Cardiac septum (tissue), 1 donor: ENCODE results near the gene LMO2. TPM values are rescaled to one million over a fixed set of nuclear protein-coding genes. Genes with fewer than 3 reads are reported as not detected.
"Not testable (repeated sequence)": the region's sequence is repeated elsewhere in the genome, so short reads cannot be mapped to it uniquely, and the experiment has no call there.

ENCODE experiments used
- DNase-seq: peaks from one replicate; pipeline ENCODE4 v3.0.0-alpha.2; 2020; ENCODE audit warnings: low spot score
- intact Hi-C: fragments of 100-400 bp; cut with DNase I; formaldehyde crosslinking; loops from one replicate; pipeline ENCODE4 v1.14.0; 2022
- long read RNA-seq: library from polyadenylated mRNA; unstranded; transcript quantifications from one replicate; pipeline ENCODE4 v2.0.0, GENCODE V29; 2021
- total RNA-seq: library from RNA; stranded (reverse); fragmentation: NEBNext Ultra II Directional; extraction: Animal tissue kit (Norgen Biotek cat#: 25700); gene quantifications from one replicate; pipeline ENCODE4 v1.2.1, GENCODE V29; 2021
- donor health status: DM: no; HTN: no; CAD: no.

The LMO2 gene
- total RNA-seq = 10.9 TPM
- long read RNA-seq, transcript LMO2-202 (3 exons, 1,687 nt) = major isoform, 15 of 32 reads
- long read RNA-seq, partial matches to known transcripts = 6 of 32 reads
- long read RNA-seq, other reads (novel, unspliced or antisense) = 9 of 32 reads

DNA sequence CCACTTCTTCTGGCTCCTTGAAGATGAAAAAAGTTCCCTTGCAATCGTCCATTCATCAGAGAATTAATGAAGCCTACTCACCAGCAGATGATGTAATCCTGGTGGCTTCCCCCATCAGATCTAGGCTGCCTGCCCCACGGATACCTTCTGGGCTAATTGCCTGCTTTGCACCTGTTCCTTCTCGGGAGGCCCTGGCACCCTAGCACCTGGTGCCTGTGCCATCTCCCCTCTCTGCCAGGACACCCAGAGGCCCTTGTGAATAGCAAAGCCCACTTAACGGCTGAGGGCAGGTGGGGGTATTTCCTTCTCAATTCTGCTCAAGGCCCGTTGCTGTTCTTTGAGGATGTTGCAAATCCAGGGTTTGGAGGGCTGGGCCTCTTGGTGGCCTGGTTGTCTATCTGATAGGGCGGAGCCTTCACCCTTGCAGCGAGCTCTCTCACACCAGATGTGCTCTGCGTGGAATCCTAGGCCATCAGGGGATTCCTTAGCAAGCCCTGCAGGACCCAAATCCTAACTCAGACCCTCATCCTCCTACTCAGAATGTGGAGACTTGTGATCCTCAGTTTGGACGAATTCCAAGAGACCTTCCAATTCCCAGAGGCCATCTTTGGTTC is at the start of gene LMO2:
TSS of gene LMO2 (minus strand) at position 363 of the 614 bp plus-strand sequence. CDS start 22,360 bp downstream, outside the sequence.
- no peak for DNase-seq
- intact Hi-C loops = no loop called here

DNA sequence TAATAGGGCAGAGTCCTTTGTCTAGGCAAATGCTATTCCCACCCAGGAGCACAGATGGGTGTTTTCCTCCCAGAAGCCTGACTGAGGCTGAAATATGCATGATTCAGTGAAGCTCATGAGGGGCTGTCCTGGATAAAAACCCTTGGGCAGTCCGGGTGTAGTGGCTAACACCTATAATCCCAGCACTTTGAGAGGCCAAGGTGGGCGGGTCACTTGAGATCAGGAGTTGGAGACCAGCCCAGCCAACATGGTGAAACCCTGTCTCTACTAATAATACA is 48.6 kb upstream of the LMO2 start:
- intact Hi-C loops = no loop called here

DNA sequence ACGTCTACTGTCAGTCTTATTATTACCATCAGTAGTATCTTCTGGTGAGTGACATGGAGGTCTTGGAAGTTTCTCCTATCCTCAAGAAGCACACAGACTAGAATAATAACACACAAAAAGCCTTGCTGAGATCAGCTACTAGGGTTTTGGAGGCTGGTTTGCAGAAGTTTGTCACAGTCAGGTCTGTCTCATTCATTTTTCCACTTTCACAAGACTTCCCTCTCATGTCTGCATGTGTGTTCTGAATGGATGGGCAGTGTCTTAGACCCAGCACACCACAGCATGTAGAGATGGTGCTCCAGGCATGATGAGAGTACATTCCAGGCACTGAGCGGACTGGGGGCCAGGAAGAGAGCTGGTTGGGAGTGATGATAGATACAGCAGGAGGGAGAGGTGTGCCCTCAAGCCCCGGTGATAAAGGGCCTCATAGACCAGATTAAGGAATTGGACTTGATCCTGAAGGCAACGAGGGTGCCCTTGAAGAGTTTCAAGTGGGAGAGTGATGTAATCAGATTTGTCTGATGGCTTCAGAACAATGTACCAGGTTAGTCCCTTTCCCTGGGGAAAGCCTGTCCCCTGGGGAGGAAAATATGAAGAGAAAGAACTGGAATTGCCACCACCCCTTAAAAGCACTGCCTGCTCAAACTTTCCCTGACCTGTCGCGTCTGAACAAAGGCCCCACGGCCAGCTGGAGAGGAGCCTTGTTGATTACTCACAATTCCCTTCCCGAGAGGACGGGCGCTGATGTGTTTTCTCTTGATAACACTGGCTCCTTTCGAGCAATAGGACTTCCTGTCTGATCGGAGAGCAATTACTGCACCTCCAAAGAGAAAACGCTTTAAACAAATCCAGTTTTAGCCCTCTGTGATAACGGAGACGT is 45.1 kb upstream of the LMO2 start:
- intact Hi-C loops = loop anchor here (2.0 kb wide), 1 partner anchor 66 kb away; no protein-coding TSS in a partner anchor
- peak; percentile 90 for DNase-seq

More for the DNA sequence above, 48.6 kb upstream of the LMO2 start:
- no peak for DNase-seq

DNA sequence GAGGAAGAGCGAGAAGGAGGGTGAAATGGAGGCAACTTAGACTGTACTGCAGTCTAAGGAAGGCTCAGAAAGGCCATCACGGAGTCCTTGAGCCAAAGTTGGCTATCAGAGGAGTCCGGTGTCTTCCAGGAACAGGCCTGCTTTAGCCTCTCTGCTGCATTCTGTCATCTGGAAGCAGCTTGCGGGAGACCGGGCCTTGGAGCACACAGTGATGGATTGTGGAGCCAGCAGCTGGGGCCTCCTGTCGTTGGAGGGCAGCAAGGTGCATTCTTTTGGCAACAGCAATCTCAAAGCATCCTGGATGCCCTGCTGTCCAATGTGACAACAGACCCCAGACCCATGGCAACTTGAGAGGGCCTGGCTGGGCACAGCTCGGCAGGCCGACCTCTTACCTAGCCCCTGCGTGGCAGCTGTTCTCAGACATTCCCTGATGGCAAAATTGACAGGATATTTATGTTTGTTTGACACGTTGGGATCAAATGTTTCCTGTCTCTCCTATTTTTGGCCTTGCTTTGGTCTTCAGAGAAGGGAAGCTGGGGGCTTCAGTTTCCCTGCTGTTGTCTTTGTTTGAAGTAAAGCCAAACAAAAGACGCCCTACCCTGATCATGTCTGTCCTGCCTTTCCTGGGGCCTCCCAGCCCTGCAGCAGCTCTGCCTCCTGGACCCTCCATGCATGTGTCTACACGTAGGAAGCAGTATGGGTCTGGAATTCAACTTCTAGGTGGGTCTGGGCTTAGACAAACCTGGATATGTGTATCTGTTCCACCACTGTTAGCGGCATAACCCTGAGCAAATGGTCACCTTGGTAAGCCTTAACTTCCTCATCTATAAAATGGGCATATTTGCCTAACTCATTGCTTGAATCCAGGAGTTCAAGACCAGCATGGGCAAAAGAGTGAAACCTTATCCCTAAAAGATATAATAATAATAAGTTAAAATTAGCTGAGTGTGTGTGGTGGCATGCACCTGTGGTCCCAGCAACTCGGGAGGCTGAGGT is 43.9 kb upstream of the LMO2 start:
- intact Hi-C loops = loop anchor here (2.0 kb wide), 1 partner anchor 65 kb away; no protein-coding TSS in a partner anchor
- no peak for DNase-seq

DNA sequence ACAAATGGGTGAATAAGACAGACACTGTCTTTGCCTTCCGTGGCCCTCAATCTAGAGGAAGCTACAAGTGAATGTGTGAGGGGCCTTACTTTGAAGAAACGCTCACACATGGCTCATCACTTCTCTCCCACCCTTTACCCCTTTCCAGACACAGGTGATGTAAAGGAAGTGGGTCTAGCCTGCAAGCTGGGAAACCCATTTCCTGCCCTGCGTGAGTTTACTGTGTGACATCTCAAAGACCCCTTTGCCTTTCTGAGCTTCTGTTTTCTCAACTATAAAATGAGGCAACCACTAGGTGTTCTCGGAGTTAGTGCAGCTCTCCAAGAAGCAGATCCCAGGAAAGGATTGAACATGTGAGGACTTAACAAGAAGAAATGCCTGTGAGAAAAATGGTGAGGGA is 43.1 kb upstream of the LMO2 start:
- no peak for DNase-seq
- intact Hi-C loops = no loop called here

DNA sequence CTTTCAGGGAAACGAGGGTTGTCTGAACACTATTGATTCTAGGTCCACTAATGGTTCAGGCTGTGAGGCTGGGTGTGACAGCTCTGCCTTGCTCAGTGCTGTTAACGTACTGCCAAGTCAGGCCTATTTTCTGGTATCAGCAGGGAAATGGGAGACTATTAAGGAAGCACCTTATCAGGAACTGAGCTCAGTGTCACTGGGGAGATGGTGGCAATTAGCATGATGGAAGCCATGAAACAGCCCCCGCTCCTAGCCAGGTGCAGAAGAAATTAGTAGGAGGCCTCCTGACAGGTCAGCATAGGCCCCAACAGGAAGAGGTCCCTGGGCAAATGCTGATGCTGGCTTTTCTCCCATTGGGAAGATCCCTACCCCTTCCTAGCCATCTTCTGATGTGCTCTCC is 42.6 kb upstream of the LMO2 start:
- intact Hi-C loops = no loop called here
- no peak for DNase-seq

DNA sequence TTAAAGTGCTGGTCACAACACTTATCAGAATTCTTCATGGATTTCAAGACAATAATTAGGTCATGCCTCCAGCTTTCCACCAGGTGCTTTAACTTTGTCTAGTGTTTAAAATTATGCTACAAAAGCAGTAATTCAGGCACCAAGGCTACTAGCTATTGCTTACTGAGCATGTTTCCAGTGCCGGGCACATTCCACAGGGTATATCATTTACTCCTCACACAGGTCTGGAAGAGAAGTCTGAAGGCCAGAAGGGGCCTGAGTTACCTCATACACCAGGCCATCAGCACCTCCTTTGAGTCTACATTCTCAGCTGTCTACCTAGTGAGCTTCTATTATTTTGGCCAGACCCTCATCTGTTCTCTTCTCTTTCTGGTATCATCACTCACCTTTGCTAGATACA is 41.7 kb upstream of the LMO2 start:
- no peak for DNase-seq
- intact Hi-C loops = no loop called here

DNA sequence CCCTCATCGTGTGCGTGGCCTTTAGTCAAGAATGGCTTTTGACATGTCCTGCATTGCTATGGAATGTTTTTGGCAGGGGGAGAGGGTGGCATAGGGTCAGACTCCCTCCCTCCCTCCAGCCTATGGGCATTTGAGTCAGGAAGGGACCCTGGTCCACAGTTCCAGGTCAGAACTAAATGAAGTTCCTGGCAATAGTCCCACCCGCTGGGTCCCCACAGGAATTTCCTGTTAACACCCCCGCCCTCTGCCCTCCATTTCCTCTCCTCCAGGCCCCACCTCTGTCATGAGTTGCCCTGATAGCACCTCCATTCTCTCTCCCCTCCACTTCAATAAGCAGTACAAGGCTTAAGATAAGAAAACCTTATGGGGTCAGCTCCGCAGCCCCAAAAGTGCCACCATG is 40.8 kb upstream of the LMO2 start:
- DNase-seq = no peak
- intact Hi-C loops = no loop called here

DNA sequence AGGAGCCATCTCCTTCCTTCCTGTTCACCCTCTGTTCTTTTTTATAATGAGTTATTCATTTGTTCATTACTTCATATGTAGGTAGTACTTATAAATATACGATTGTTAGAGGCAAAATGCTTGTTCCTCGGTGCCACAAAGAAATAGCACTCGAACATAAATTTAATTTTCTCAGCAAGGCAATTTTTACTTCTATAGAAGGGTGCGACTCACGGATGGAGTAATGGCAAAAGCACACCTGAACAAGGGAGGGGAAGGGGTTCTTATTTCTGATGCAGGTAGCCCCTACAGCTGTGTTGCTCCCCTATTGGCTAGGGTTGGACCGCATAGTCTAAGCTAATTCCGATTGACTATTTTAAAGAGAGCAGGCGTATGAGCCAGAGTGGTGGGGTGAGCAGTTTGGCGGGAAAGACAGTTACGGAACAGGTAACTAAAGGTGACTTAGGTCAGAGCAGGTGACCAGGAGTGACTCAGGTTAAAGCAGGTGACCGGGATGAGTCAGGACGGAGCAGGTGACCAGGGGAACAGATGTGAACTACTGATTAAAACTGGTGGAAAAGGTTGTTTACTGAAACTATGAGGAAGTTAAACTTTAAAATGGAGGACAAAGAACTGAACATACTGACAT is 40.0 kb upstream of the LMO2 start:
- intact Hi-C loops, DNase-seq: not testable (repeated sequence)

DNA sequence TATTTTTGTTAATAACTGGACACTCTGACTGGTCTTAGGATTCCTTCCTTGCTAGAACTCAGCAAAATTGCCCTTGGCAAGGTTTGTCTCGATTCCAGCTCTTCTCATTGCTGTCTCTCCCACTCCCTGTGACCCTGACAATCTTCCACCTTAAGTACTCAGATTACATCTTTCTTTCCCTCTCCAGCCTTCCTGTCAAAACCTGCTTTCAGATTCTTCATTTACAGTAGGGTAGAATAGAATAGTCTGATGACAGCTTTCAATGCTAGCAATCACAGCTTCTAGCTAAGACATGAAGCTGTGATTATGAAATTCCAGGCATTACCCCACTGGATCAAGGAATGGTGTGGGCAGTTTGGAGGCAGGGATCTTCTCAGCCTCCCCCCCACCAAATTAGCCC is 39.2 kb upstream of the LMO2 start:
- no peak for DNase-seq
- intact Hi-C loops = no loop called here

DNA sequence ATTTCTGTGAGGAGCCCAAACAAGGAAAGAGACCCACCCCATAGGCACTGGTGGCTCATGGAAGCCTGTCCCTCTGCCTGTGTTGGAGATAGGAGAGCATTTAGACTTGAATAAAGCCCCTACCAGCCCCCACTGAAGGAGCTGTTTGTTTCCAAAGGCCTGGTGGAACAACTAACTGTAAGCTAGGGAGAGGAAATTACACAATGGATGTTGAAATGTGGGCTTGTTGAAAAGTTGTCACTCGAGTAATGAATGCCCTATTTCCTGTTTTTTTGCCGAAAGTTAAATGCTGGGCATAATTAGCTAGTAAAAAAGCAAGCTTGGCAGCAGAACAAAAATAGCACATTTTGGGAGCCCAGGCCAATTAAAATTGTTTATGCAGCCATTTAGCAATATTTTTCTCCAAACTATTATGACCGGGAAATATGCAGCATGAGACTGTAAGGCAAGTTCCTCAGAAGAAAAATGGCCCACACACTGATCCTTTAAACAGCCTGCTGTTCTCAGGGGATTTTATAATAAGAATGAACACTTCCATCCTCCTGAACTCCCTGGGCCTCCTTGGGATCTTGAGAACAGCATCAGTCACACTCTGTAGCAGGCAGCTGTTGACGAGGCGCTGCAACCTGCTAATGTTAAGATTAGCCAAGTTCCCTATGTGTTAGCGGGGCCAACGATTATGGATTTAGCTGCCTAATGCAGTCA is 38.6 kb upstream of the LMO2 start:
- intact Hi-C loops = no loop called here
- DNase-seq = no peak

DNA sequence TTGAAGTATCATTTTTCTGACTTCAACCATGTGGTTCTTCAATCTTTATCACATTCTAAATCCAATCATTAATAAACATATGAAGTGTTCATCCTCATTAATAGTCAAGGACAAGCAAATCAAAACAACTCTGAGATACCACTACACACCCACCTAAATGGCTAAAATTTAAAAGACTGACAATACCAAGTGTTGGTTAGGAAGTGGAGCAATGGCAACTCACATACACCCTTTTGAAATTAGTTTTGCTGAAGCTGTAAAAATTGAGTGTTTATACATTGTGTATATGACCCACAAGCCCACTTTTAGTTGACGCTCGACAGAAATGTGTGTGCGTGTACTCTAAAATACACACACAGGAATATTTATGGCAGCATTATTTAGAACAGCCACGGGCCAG is 36.7 kb upstream of the LMO2 start:
- intact Hi-C loops = no loop called here
- no peak for DNase-seq

DNA sequence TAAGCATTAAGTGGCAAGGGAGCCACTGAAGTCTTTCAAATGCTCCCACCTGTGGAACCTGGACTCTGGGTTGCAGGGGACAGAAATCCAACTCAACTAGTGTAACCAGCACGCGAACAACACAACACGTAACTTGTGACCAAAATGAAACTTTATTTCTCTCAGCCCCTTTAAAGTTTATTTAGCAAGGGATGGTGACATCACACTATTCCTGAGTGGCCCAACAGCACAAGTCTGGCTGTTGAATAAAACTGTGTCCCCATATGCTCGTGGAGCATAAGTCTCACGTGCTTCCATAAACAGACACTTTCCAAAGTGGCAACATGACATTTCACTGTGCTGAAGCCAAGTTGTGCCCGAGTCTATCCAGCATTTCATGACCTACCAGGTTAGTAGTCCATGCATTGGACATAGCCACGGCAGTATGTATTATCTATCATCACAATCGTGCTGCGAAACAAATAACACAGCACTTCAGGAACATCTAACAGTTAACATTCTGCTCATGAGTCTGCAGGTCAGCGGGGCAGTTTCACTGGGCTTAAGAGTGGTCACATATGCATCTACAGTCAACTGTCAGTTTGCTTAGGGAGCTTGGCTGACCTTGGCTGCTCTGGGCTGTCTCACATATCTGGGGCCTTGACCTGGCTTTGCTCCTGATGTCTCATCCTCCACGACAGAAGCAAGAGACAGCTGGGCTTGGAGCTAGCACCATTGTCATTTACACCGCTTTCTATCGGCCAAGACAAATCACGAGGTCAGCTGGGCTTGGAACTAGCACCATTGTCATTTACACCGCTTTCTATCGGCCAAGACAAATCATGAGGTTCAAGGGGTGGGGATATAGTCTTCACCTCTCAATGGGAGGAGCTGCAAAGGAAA is 35.0 kb upstream of the LMO2 start:
- intact Hi-C loops = no loop called here
- DNase-seq = no peak

DNA sequence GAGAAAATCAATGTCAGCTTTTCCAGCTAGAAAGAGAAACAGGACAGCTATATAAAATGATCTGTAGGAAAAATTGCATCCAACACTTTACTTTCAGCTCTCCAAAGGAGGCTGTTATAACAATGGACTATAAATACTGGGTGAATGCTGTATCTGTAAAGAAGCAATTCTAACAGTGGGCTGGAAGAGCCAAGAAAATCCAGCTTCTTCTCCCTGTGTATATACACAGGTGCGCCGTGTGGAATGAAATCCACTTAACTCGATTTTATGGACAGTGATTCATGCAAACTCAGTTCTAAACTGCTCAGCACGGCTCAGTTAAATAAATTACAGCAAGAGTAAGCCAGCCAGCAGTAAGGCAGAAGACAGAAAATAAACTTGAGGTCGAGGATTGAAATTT is 32.5 kb upstream of the LMO2 start:
- intact Hi-C loops = no loop called here
- DNase-seq = no peak

DNA sequence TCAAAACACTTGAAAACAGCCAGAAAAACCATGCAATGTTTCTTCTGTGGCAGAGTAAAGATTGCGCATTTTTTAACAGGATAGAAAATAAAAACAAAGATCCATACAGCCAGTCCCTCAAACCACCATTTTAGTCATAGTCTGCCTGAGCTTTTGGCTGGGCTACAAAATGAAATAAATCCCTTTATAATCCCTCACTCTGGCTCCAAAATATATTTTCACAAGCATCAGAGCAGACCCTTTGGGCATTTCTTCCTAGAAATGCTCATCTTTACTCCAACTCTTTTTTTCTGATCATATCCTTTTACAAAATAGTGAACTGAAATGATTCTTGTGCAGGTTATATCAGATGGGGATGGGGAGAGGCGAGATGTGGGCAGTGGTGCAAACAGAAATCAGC is 31.8 kb upstream of the LMO2 start:
- intact Hi-C loops = no loop called here
- no peak for DNase-seq

DNA sequence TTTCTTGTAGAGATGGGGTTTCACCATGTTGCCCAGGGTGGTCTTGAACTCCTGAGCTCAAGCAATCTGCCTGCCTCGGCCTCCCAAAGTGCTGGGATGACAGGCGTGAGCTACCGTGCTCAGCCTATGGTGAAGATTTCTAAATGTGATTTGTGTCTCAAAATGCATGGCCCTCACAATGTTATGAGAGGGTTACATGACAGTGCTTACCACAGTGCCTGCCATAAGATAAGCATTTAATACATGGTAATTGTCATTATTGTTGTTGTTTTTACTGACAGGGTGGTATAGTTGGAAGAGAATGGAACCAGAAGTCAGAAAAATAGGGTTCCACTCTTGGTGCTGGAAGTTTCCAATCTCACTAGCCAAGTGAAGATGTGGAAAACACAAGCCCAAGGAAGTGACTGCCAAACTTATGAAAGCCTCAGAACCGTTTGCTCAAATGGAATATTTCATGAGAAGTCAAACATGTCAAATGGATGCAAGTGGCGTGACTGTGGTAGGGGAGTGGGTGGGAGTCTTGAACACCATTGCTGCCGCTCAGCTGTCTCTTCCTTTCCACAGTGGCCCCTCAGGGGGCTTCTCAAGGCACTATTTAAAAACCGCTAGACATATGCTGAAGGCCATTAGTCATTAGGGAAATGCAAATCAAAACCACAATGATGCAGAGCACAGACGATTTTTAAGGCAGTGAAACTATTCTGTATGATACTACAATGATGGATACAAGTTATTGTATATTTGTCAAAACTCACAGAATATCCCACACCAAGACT is 29.1 kb upstream of the LMO2 start:
- intact Hi-C loops = no loop called here
- DNase-seq = no peak

DNA sequence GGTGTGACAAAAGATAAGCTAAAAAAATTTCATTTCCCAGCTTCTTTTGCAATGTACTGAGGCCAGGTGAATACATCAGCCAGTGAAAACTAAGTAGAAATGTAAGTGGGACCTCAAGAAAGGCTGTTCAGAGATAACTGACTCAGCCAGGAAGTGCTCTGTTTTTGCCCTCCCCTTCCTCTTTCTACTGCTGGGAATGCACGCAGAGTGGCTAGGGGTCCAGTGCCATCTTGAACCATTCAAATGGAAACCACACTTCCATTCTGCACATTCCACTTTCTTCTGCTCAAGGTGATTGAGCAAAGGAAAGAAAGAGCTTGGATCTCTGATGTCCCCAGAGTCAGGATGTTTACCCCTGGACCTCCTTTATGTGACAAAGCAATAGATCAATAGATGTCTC is 27.8 kb upstream of the LMO2 start:
- intact Hi-C loops = no loop called here
- no peak for DNase-seq
